HepG2 (cell line): ENCODE data around the gene ACOXL. TPM values are rescaled to one million over a fixed set of nuclear protein-coding genes. Genes with fewer than 3 reads are reported as not detected.

Source experiments
- ATAC-seq: fragments of 200-7000 bp; cut with Tn5 transposase; 3 replicates; pipeline ENCODE4 v1.9.1; 2020; ENCODE audit warnings: mild to moderate bottlenecking, moderate library complexity
- BruUV-seq: library from RNA; stranded (reverse); fragments of 400-500 nt; replicated peaks from 2 replicates; lab custom pipeline; 2021; lab: Mats Ljungman, UMichigan
- CTCF ChIA-PET: fragments of 300-600 bp; formaldehyde crosslinking; extraction: SDS; loops from one replicate; lab custom pipeline; 2021; ENCODE audit warnings: low total read pairs, inconsistent platforms, low intra/inter-chr PET ratio; lab: Yijun Ruan, JAX
- POLR2A ChIA-PET: fragments of 350-600 bp; sonication (Branson Sonifier 250); formaldehyde crosslinking; loops from one replicate; lab custom pipeline; 2020; ENCODE audit warnings: antibody characterized with exemption, inconsistent platforms; lab: Yijun Ruan, JAX
- DNase-seq: peaks from one replicate; pipeline ENCODE4 v3.0.0-alpha.2; 2015; ENCODE audit warnings: low spot score
- FAIRE-seq: peaks from 3 replicates; lab custom pipeline; 2011; peaks lifted over from hg19 to GRCh38; lab: Jason Lieb, UNC
- H2AFZ ChIP-seq: one replicate; pipeline ENCODE4 v1.6.1; 2011; ENCODE audit warnings: low read length, inconsistent platforms
- H3K27ac ChIP-seq: fragments of 300-600 bp; 3 replicates; pipeline ENCODE4 v1.8.0; 2011; ENCODE audit warnings: mixed run types, mild to moderate bottlenecking, mixed read lengths, low read length, inconsistent platforms; ENCODE audit not compliant: insufficient read depth; ENCODE audit errors: extremely low read length
- H3K27me3 ChIP-seq, 2 experiments: fragments of 200-600 bp in 1 of 2; 2 replicates in 1 of 2; 3 replicates in 1 of 2; pipeline versions ENCODE4 v1.6.0 to v1.8.0; 2011; ENCODE audit warnings: low read length in 2 of 2, mild to moderate bottlenecking in 2 of 2, moderate library complexity in 2 of 2, inconsistent platforms in 1 of 2; ENCODE audit not compliant: insufficient read depth in 2 of 2, control insufficient read depth in 1 of 2
- H3K36me3 ChIP-seq, 2 experiments: fragments of 200-600 bp in 1 of 2; replicated peaks in 1 of 2; 2 replicates in 1 of 2; 3 replicates in 1 of 2; pipeline versions ENCODE4 v1.5.1 to v1.8.0; 2011; ENCODE audit warnings: low read length in 2 of 2, inconsistent platforms in 1 of 2; ENCODE audit not compliant: insufficient read depth in 2 of 2, control insufficient read depth in 1 of 2
- H3K4me1 ChIP-seq: 2 replicates; pipeline ENCODE4 v1.5.1; 2012; ENCODE audit warnings: low read length, inconsistent platforms; ENCODE audit not compliant: insufficient read depth
- H3K4me2 ChIP-seq: 2 replicates; pipeline ENCODE4 v1.6.0; 2011; ENCODE audit warnings: low read depth, low read length, inconsistent platforms
- H3K4me3 ChIP-seq, 3 experiments: fragments of 200-600 bp in 1 of 3; sonication (generic), shearing (Covaris generic) in 1 of 3; replicated peaks in 1 of 3; 2 replicates each; pipeline ENCODE4 v1.5.1; 2011 to 2016; ENCODE audit warnings: low read length in 3 of 3, inconsistent platforms in 2 of 3, low read depth in 2 of 3, mild to moderate bottlenecking in 2 of 3, control low read depth in 1 of 3, mixed read lengths in 1 of 3; ENCODE audit not compliant: insufficient read depth in 1 of 3
- H3K79me2 ChIP-seq: one replicate; pipeline ENCODE4 v1.6.1; 2011; ENCODE audit warnings: low read length, inconsistent platforms; ENCODE audit not compliant: insufficient read depth
- H3K9ac ChIP-seq: 2 replicates; pipeline ENCODE4 v1.6.0; 2011; ENCODE audit warnings: mild to moderate bottlenecking, low read depth, low read length, inconsistent platforms; ENCODE audit not compliant: insufficient read depth
- H3K9me3 ChIP-seq: 2 replicates; pipeline ENCODE4 v1.5.1; 2012; ENCODE audit warnings: mild to moderate bottlenecking, low read length
- H4K20me1 ChIP-seq: 2 replicates; pipeline ENCODE4 v1.6.0; 2011; ENCODE audit warnings: inconsistent platforms, mild to moderate bottlenecking, low read length, moderate library complexity; ENCODE audit not compliant: insufficient read depth
- FOXA3 ChIP-seq: IDR thresholded peaks from 2 replicates; pipeline ENCODE4 v1.6.1; 2016; ENCODE audit warnings: missing genetic modification reagents, missing compliant biosample characterization
- FOXP1 ChIP-seq, 2 experiments: fragments of 450-650 bp in 1 of 2; IDR thresholded peaks; 2 replicates each; pipeline ENCODE4 v1.6.1; 2017 to 2018; ENCODE audit warnings: antibody characterized with exemption in 1 of 2
- GFI1 ChIP-seq: sonication (generic); formaldehyde crosslinking; IDR thresholded peaks from 2 replicates; pipeline ENCODE4 v1.5.0; 2020; ENCODE audit warnings: missing genetic modification reagents, mild to moderate bottlenecking, borderline replicate concordance
- GPBP1L1 ChIP-seq: sonication (generic); formaldehyde crosslinking; IDR thresholded peaks from 2 replicates; pipeline ENCODE4 v1.5.0; 2020; ENCODE audit warnings: mild to moderate bottlenecking, missing genetic modification reagents
- KLF9 ChIP-seq: IDR thresholded peaks from 2 replicates; pipeline ENCODE4 v1.6.1; 2016; ENCODE audit warnings: low read depth
- MLXIP ChIP-seq: sonication (generic); formaldehyde crosslinking; IDR thresholded peaks from 2 replicates; pipeline ENCODE4 v1.9.0; 2021; ENCODE audit warnings: missing genetic modification reagents, borderline replicate concordance
- NFE2L1 ChIP-seq: sonication (generic); formaldehyde crosslinking; IDR thresholded peaks from 2 replicates; pipeline ENCODE4 v1.4.0; 2020; ENCODE audit warnings: missing genetic modification reagents, mild to moderate bottlenecking, borderline replicate concordance
- PATZ1 ChIP-seq: sonication (generic); formaldehyde crosslinking; IDR thresholded peaks from 2 replicates; pipeline ENCODE4 v1.4.0; 2020; ENCODE audit warnings: missing genetic modification reagents
- PHF20 ChIP-seq: sonication (generic); formaldehyde crosslinking; IDR thresholded peaks from 2 replicates; pipeline ENCODE4 v1.5.0; 2020; ENCODE audit warnings: mild to moderate bottlenecking, missing genetic modification reagents
- RORA ChIP-seq: sonication (generic); formaldehyde crosslinking; IDR thresholded peaks from 2 replicates; pipeline ENCODE4 v1.5.0; 2020; ENCODE audit warnings: mild to moderate bottlenecking, missing genetic modification reagents, moderate library complexity
- ZBTB34 ChIP-seq: sonication (generic); formaldehyde crosslinking; IDR thresholded peaks from 2 replicates; pipeline ENCODE4 v1.8.0; 2022; ENCODE audit warnings: mild to moderate bottlenecking, missing genetic modification reagents
- ZFP37 ChIP-seq: sonication (generic); formaldehyde crosslinking; IDR thresholded peaks from 2 replicates; pipeline ENCODE4 v1.4.0; 2020; ENCODE audit warnings: missing genetic modification reagents, borderline replicate concordance
- ZNF292 ChIP-seq: sonication (generic); formaldehyde crosslinking; IDR thresholded peaks from 2 replicates; pipeline ENCODE4 v1.8.1; 2022; ENCODE audit warnings: mild to moderate bottlenecking, low read depth, missing genetic modification reagents, borderline replicate concordance
- WGBS: methylation state at CpG from one replicate; pipeline ENCODE4 v1.1.6; 2017; ENCODE audit warnings: low lambda C conversion rate; 5-methylcytosine and 5-hydroxymethylcytosine counted together
- in situ Hi-C: cut with HindIII; loops from 2 replicates; pipeline ENCODE4 v1.10.0; 2017; ENCODE audit warnings: low pct_unique_long_range_greater_than_20kb; ENCODE audit not compliant: extremely low pct_ligation_motif_present
- intact Hi-C: fragments of 100-400 bp; cut with micrococcal nuclease; formaldehyde crosslinking; loops from one replicate; pipeline ENCODE4 v1.10.0; 2022; ENCODE audit not compliant: unreplicated experiment
- polyA plus RNA-seq, 8 experiments: library from polyadenylated mRNA; depleted of rRNA in 3 of 8; stranded (reverse) in 7 of 8; unstranded in 1 of 8; fragments of >200 nt; fragmentation: Illumina TruSeq in 4 of 8; extraction: Trizol in 4 of 8; gene quantifications; 2 replicates each; pipeline versions ENCODE4 v1.2.1 to v1.2.3, GENCODE V29; 2011 to 2016; ENCODE audit warnings: low read depth in 4 of 8, missing spikeins in 1 of 8, mixed read lengths in 1 of 8; ENCODE audit not compliant: insufficient read depth in 1 of 8
- total RNA-seq, 5 experiments: library from RNA; depleted of rRNA; stranded (reverse); fragments of >200 nt; fragmentation: Illumina TruSeq; extraction: Trizol; gene quantifications; 2 replicates each; pipeline ENCODE4 v1.2.3, GENCODE V29; 2016; ENCODE audit warnings: low read depth in 1 of 5

Gene ACOXL
- total and polyA plus RNA-seq, 2 of the 13 experiments (the other 11 are each of a cell fraction or from before 2014, with no cell fraction given), result not detected

- H3K4me2 ChIP-seq, result no peak overlapping the region
- in situ Hi-C loops, result no loop called here
- H4K20me1 ChIP-seq, result no peaks in the 10 kb centered on the region
- H3K9ac ChIP-seq, result no peak overlapping the region
- no TSS peak for BruUV-seq
- POLR2A ChIA-PET, result no interaction called here
- FAIRE-seq (no peak), DNase-seq (peak; percentile 33), ATAC-seq (no peak)
- no peaks in the 10 kb centered on the region for H3K27me3 ChIP-seq
- intact Hi-C loops, result no loop called here
- CTCF ChIA-PET, result no interaction called here
- H3K27ac ChIP-seq, result no peak overlapping the region
- peaks cover 12% of the 10 kb centered on the region for H3K79me2 ChIP-seq
- H3K4me1 ChIP-seq, result peaks cover 16% of the 10 kb centered on the region
- no peak overlapping the region for H2AFZ ChIP-seq
- 88% methylated on average over 12 of the region's 12 CpGs for WGBS
- peaks cover 27 to 80% of the 10 kb centered on the region in 2 experiments for H3K36me3 ChIP-seq
- H3K4me3 ChIP-seq, result no peak overlapping the region
- no peaks in the 10 kb centered on the region for H3K9me3 ChIP-seq
- TF ChIP-seq ZBTB34 (CRISPR knock-in tag), result no peak
- TF ChIP-seq MLXIP (CRISPR knock-in tag), result no peak
- peak; percentile 26; the same call in 1 of the 2 replicates for TF ChIP-seq PATZ1
- no peak for TF ChIP-seq NFE2L1 (CRISPR knock-in tag)
- TF ChIP-seq ZNF292 (CRISPR knock-in tag), result no peak
- no peak for TF ChIP-seq ZFP37 (CRISPR knock-in tag)
- peak; percentile 85 for TF ChIP-seq GFI1 (CRISPR knock-in tag)
- 0 out of 2 replicates have a peak, but pooled peaks have one; percentile 9 for TF ChIP-seq FOXA3 (CRISPR knock-in tag)
- no peak for TF ChIP-seq PHF20 (CRISPR knock-in tag)
- no peak for TF ChIP-seq GPBP1L1 (CRISPR knock-in tag)
- TF ChIP-seq KLF9 (CRISPR knock-in tag), result no peak
- TF ChIP-seq FOXP1 (IDR thresholded peaks at IDR 0.05), result no peak
- no peak for TF ChIP-seq FOXP1 (CRISPR knock-in tag; IDR thresholded peaks at IDR 0.05)
- TF ChIP-seq RORA (CRISPR knock-in tag), result no peak
These were observed 430.5 kb downstream of the ACOXL start for GRCh38 chr2:111162718-111163331.
